K562 (cell line): ENCODE results near the gene ACSM6. TPM values are rescaled to one million over a fixed set of nuclear protein-coding genes. Genes with fewer than 3 reads are reported as not detected.

ENCODE experiments used
- ATAC-seq: fragments of 200-7000 bp; cut with Tn5 transposase; 3 replicates; pipeline ENCODE4 v1.9.1; 2020; ENCODE audit warnings: moderate library complexity
- Bru-seq: library from RNA; stranded (reverse); fragments of 400-500 nt; gene quantifications from one replicate; lab custom pipeline; 2021; lab: Mats Ljungman, UMichigan
- BruChase-seq, 2 experiments: library from RNA; stranded (reverse); fragments of 400-500 nt; gene quantifications; one replicate each; lab custom pipeline; 2021; lab: Mats Ljungman, UMichigan
- BruUV-seq: library from RNA; stranded (reverse); fragments of 400-500 nt; replicated peaks from 2 replicates; lab custom pipeline; 2021; lab: Mats Ljungman, UMichigan
- CTCF ChIA-PET: fragments of 300-600 bp; formaldehyde crosslinking; extraction: SDS; loops from one replicate; lab custom pipeline; 2021; ENCODE audit warnings: low intra/inter-chr PET ratio; lab: Yijun Ruan, JAX
- POLR2A ChIA-PET: fragments of 300-600, 350-650 bp; sonication (Branson Sonifier 250); formaldehyde crosslinking; extraction: SDS; loops from one replicate; lab custom pipeline; 2021; ENCODE audit warnings: antibody characterized with exemption, inconsistent platforms; lab: Yijun Ruan, JAX
- DNase-seq, 4 experiments: peaks; one replicate each; pipeline versions ENCODE4 v3.0.0 to v3.0.0-alpha.2; 2011 to 2018; ENCODE audit warnings: low spot score in 3 of 4, mixed read lengths in 3 of 4; ENCODE audit errors: extremely low read depth in 1 of 4
- FAIRE-seq: peaks from 2 replicates; lab custom pipeline; 2011; peaks lifted over from hg19 to GRCh38; lab: Jason Lieb, UNC
- H2AFZ ChIP-seq: 2 replicates; pipeline ENCODE4 v1.6.0; 2011; ENCODE audit warnings: low read depth, low read length, control low read depth, inconsistent platforms
- H3K27ac ChIP-seq: fragments of 200-600 bp; 3 replicates; pipeline ENCODE4 v1.8.0; 2011; ENCODE audit warnings: low read depth, mild to moderate bottlenecking, control low read depth, inconsistent platforms, low read length, moderate library complexity, mixed read lengths; ENCODE audit errors: extremely low read depth
- H3K27me3 ChIP-seq, 2 experiments: fragments of 300-600 bp in 1 of 2; 2 replicates in 1 of 2; 3 replicates in 1 of 2; pipeline versions ENCODE4 v1.6.0 to v1.8.0; 2011; ENCODE audit warnings: inconsistent platforms in 2 of 2, low read length in 2 of 2, mild to moderate bottlenecking in 1 of 2, mixed read lengths in 1 of 2, moderate library complexity in 1 of 2; ENCODE audit not compliant: control insufficient read depth in 2 of 2, insufficient read depth in 2 of 2
- H3K36me3 ChIP-seq: fragments of 300-600 bp; 3 replicates; pipeline ENCODE4 v1.8.0; 2011; ENCODE audit warnings: mild to moderate bottlenecking, low read length, inconsistent platforms; ENCODE audit not compliant: control insufficient read depth, insufficient read depth
- H3K4me1 ChIP-seq, 2 experiments: fragments of 200-600 bp in 1 of 2; replicated peaks in 1 of 2; 2 replicates in 1 of 2; 3 replicates in 1 of 2; pipeline versions ENCODE4 v1.5.1 to v1.8.0; 2011; ENCODE audit warnings: inconsistent platforms in 2 of 2, low read length in 2 of 2, mild to moderate bottlenecking in 1 of 2, mixed read lengths in 1 of 2, moderate library complexity in 1 of 2; ENCODE audit not compliant: control insufficient read depth in 2 of 2, insufficient read depth in 2 of 2
- H3K4me2 ChIP-seq: 2 replicates; pipeline ENCODE4 v1.6.1; 2011; ENCODE audit warnings: low read length, control low read depth, inconsistent platforms, mixed read lengths; ENCODE audit not compliant: insufficient read depth
- H3K4me3 ChIP-seq: fragments of 200-600 bp; sonication (generic), shearing (Covaris generic); 2 replicates; pipeline ENCODE4 v1.5.1; 2016; ENCODE audit warnings: control low read depth, inconsistent platforms
- H3K79me2 ChIP-seq: fragments of 200-600 bp; 3 replicates; pipeline ENCODE4 v1.8.0; 2011; ENCODE audit warnings: low read length, inconsistent platforms; ENCODE audit not compliant: control insufficient read depth, insufficient read depth
- H3K9ac ChIP-seq, 2 experiments: 2 replicates each; pipeline versions ENCODE4 v1.6.0 to v1.6.1; 2011; ENCODE audit warnings: low read depth in 2 of 2, low read length in 2 of 2, control low read depth in 1 of 2, inconsistent platforms in 1 of 2, mild to moderate bottlenecking in 1 of 2, mixed read lengths in 1 of 2; ENCODE audit not compliant: insufficient read depth in 1 of 2
- H3K9me1 ChIP-seq: one replicate; pipeline ENCODE4 v1.6.0; 2011; ENCODE audit warnings: inconsistent platforms, mild to moderate bottlenecking, low read length, moderate library complexity; ENCODE audit not compliant: control insufficient read depth, insufficient read depth
- H3K9me3 ChIP-seq: replicated peaks from 2 replicates; pipeline ENCODE4 v1.5.1; 2011; ENCODE audit warnings: low read depth, low read length, inconsistent platforms; ENCODE audit not compliant: control insufficient read depth, insufficient read depth
- H4K20me1 ChIP-seq: replicated peaks from 2 replicates; pipeline ENCODE4 v1.6.1; 2011; ENCODE audit warnings: low read length, inconsistent platforms, mixed read lengths; ENCODE audit not compliant: control insufficient read depth, insufficient read depth
- CAMTA2 ChIP-seq: fragments of 250-450 bp; sonication (Bioruptor Pico); conservative IDR thresholded peaks from 2 replicates; pipeline ENCODE4 v1.5.1; 2022
- DLX4 ChIP-seq: fragments of 250-450 bp; sonication (Bioruptor Pico); IDR thresholded peaks from 2 replicates; pipeline ENCODE4 v1.6.1; 2021; ENCODE audit warnings: mild to moderate bottlenecking
- PYGO2 ChIP-seq: fragments of 450-650 bp; IDR thresholded peaks from 2 replicates; pipeline ENCODE4 v1.6.1; 2016; ENCODE audit warnings: mild to moderate bottlenecking, missing genetic modification characterization, moderate library complexity, missing compliant biosample characterization
- ZNF695 ChIP-seq: fragments of 450-650 bp; formaldehyde crosslinking; IDR thresholded peaks from 2 replicates; pipeline ENCODE4 v1.4.0; 2020; ENCODE audit warnings: mild to moderate bottlenecking, moderate library complexity
- WGBS: fragments of 100-300 bp; shearing (Covaris generic); methylation state at CpG from one replicate; pipeline ENCODE4 v1.1.6; 2016; ENCODE audit warnings: low coverage, mixed read lengths; ENCODE audit not compliant: insufficient coverage; ENCODE audit errors: missing lambda C conversion rate; 5-methylcytosine and 5-hydroxymethylcytosine counted together
- in situ Hi-C: fragments of 300-500 bp; cut with MboI; formaldehyde crosslinking; loops from 4 replicates; pipeline ENCODE4 v1.15.0; 2018; ENCODE audit warnings: inconsistent platforms, mixed read lengths
- intact Hi-C: fragments of 100-400 bp; cut with micrococcal nuclease; formaldehyde crosslinking; loops from 2 replicates; pipeline ENCODE4 v1.14.2; 2022
- long read RNA-seq, 3 experiments: library from polyadenylated mRNA in 2 of 3; library from RNA in 1 of 3; unstranded in 2 of 3; stranded (forward) in 1 of 3; transcript quantifications; one replicate each; pipeline ENCODE4 v2.0.0, GENCODE V29; 2019 to 2022
- polyA minus RNA-seq, 3 experiments: library from RNA; depleted of rRNA, polyadenylated mRNA; stranded (reverse); fragments of >200 nt; gene quantifications; 2 replicates each; pipeline ENCODE4 v1.2.3, GENCODE V29; 2011
- polyA plus RNA-seq, 8 experiments: library from polyadenylated mRNA; depleted of rRNA in 4 of 8; stranded (reverse) in 5 of 8; unstranded in 3 of 8; fragments of >200 nt; fragmentation: Nextera tagmentation in 2 of 8; fragmentation: Illumina TruSeq in 1 of 8; extraction: Ambion mirVana in 2 of 8; extraction: Trizol in 1 of 8; gene quantifications; 2 replicates each; pipeline versions ENCODE4 v1.2.1 to v1.2.3, GENCODE V29; 2011 to 2014; ENCODE audit warnings: inconsistent platforms in 1 of 8, missing spikeins in 1 of 8
- total RNA-seq, 7 experiments: library from RNA; depleted of rRNA in 6 of 7; stranded (reverse); fragments of >200 nt in 6 of 7; fragmentation: Illumina TruSeq in 2 of 7; extraction: Trizol in 2 of 7; gene quantifications; 2 replicates each; pipeline versions ENCODE4 v1.2.1 to v1.2.3, GENCODE V29; 2011 to 2021; ENCODE audit warnings: low replicate concordance in 1 of 7
- TF ChIP-seq, protein P1 (sequence below), 2 experiments: fragments of 450-650 bp in 1 of 2; IDR thresholded peaks; 2 replicates each; pipeline ENCODE4 v1.6.1; 2011 to 2017; ENCODE audit warnings: low read depth in 2 of 2, antibody characterized with exemption in 1 of 2, borderline replicate concordance in 1 of 2, low read length in 1 of 2, mild to moderate bottlenecking in 1 of 2, mixed read lengths in 1 of 2; ENCODE audit not compliant: control insufficient read depth in 1 of 2
- TF ChIP-seq, protein P2 (sequence below): fragments of 250-450 bp; sonication (Bioruptor Pico); IDR thresholded peaks from 2 replicates; pipeline ENCODE4 v1.5.0; 2022; ENCODE audit warnings: mild to moderate bottlenecking
- TF ChIP-seq, protein P3 (sequence below): sonication (generic); formaldehyde crosslinking; IDR thresholded peaks from 2 replicates; pipeline ENCODE4 v1.8.1; 2023; ENCODE audit warnings: mild to moderate bottlenecking, missing genetic modification reagents, moderate library complexity
- TF ChIP-seq, protein P4 (sequence below): fragments of 450-650 bp; conservative IDR thresholded peaks from 2 replicates; pipeline ENCODE4 v1.6.1; 2016; ENCODE audit warnings: missing genetic modification characterization, low read depth, mild to moderate bottlenecking, missing compliant biosample characterization, moderate library complexity

ACSM6 gene
- total RNA-seq (2011; cell fraction: chromatin; rRNA removed; ENCODE audit: low replicate concordance): not detected in 2 replicates
- total RNA-seq (2011; cell fraction: nucleolus; rRNA removed): not detected in 2 replicates
- not detected in 2 replicates for total RNA-seq (2011; cell fraction: nucleoplasm; rRNA removed)
- total RNA-seq (2014; rRNA removed) (not detected in 2 replicates), total RNA-seq (2014; rRNA removed; fragmentation: Illumina TruSeq; extraction: Trizol) (not detected in 2 replicates), total RNA-seq (2015; rRNA removed; fragmentation: Illumina TruSeq; extraction: Trizol) (not detected in 2 replicates), total RNA-seq (2021) (not detected in 2 replicates), polyA plus RNA-seq (2011; rRNA removed) (not detected in 2 replicates), polyA plus RNA-seq (2014; fragmentation: Illumina TruSeq; extraction: Trizol) (not detected in 2 replicates), polyA plus RNA-seq (2014; fragmentation: Nextera tagmentation; extraction: Ambion mirVana) (not detected), polyA plus RNA-seq (2014; rRNA removed) (not detected in 2 replicates), polyA minus RNA-seq (2011; rRNA and poly(A)+ RNA removed) (not detected in 2 replicates), Bru-seq, nascent RNA (not detected), BruChase-seq, experiment 1, labeled RNA remaining after a 2-hour chase (not detected), BruChase-seq, experiment 2, labeled RNA remaining after a 6-hour chase (not detected)
- polyA plus RNA-seq (2011; cell fraction: cytosol; rRNA removed): not detected in 2 replicates
- polyA plus RNA-seq (2011; cell fraction: nucleus; rRNA removed): not detected in 2 replicates
- polyA plus RNA-seq (2012): not detected in 2 replicates
- not detected in 2 replicates for polyA minus RNA-seq (2011; cell fraction: cytosol; rRNA and poly(A)+ RNA removed)
- not detected in 2 replicates for polyA minus RNA-seq (2011; cell fraction: nucleus; rRNA and poly(A)+ RNA removed)
- long read RNA-seq, experiment 1, partial matches to known transcripts: 0 of 1 reads
- long read RNA-seq, experiment 1, other reads (novel, unspliced or antisense): 1 of 1 reads
- long read RNA-seq, experiment 2: 0 reads
- long read RNA-seq, experiment 3: 0 reads

GRCh38 chr10:95193944-95194343, at the start of gene ACSM6:
TSS of gene ACSM6 (plus strand) at chr10:95194238. CDS start at chr10:95194486, 248 bp downstream.
- in situ Hi-C loops: no loop called here
- H3K27ac ChIP-seq: no peak within 1 kb of the TSS
- WGBS: 0% methylated on average over 1 of the region's 1 CpG
- no peaks in the 10 kb centered on the region for H3K36me3 ChIP-seq
- no peaks in the 10 kb centered on the region for H3K9me3 ChIP-seq
- no peaks in the 10 kb centered on the region for H3K79me2 ChIP-seq
- POLR2A ChIA-PET: no interaction called here
- no peak within 1 kb of the TSS for H2AFZ ChIP-seq
- H3K4me1 ChIP-seq: no peaks in the 10 kb centered on the region
- DNase-seq (no peak), ATAC-seq (no peak), FAIRE-seq (no peak)
- H3K9ac ChIP-seq: no peak within 1 kb of the TSS
- no peaks in the 10 kb centered on the region for H4K20me1 ChIP-seq
- no TSS peak for BruUV-seq
- H3K9me1 ChIP-seq: no peaks in the 10 kb centered on the region
- H3K4me2 ChIP-seq: no peak within 1 kb of the TSS
- no peak within 1 kb of the TSS for H3K4me3 ChIP-seq
- CTCF ChIA-PET: interaction anchor here (0.7 kb wide), 1 partner anchor 170 kb away, joined by 4 read pairs; no protein-coding TSS in a partner anchor
- intact Hi-C loops: no loop called here
- peaks cover 0 to 6% of the 10 kb centered on the region in 2 experiments; a peak in 3 of 5 replicates for H3K27me3 ChIP-seq
- no peak for TF ChIP-seq DLX4 (CRISPR knock-in tag)
- TF ChIP-seq, protein P1, sequence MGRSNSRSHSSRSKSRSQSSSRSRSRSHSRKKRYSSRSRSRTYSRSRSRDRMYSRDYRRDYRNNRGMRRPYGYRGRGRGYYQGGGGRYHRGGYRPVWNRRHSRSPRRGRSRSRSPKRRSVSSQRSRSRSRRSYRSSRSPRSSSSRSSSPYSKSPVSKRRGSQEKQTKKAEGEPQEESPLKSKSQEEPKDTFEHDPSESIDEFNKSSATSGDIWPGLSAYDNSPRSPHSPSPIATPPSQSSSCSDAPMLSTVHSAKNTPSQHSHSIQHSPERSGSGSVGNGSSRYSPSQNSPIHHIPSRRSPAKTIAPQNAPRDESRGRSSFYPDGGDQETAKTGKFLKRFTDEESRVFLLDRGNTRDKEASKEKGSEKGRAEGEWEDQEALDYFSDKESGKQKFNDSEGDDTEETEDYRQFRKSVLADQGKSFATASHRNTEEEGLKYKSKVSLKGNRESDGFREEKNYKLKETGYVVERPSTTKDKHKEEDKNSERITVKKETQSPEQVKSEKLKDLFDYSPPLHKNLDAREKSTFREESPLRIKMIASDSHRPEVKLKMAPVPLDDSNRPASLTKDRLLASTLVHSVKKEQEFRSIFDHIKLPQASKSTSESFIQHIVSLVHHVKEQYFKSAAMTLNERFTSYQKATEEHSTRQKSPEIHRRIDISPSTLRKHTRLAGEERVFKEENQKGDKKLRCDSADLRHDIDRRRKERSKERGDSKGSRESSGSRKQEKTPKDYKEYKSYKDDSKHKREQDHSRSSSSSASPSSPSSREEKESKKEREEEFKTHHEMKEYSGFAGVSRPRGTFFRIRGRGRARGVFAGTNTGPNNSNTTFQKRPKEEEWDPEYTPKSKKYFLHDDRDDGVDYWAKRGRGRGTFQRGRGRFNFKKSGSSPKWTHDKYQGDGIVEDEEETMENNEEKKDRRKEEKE (IDR thresholded peaks at IDR 0.05; ENCODE audit: borderline replicate concordance in 1 of 2, control insufficient read depth in 1 of 2, low read depth in 2 of 2, low read length in 1 of 2): no peak
- TF ChIP-seq, protein P2, sequence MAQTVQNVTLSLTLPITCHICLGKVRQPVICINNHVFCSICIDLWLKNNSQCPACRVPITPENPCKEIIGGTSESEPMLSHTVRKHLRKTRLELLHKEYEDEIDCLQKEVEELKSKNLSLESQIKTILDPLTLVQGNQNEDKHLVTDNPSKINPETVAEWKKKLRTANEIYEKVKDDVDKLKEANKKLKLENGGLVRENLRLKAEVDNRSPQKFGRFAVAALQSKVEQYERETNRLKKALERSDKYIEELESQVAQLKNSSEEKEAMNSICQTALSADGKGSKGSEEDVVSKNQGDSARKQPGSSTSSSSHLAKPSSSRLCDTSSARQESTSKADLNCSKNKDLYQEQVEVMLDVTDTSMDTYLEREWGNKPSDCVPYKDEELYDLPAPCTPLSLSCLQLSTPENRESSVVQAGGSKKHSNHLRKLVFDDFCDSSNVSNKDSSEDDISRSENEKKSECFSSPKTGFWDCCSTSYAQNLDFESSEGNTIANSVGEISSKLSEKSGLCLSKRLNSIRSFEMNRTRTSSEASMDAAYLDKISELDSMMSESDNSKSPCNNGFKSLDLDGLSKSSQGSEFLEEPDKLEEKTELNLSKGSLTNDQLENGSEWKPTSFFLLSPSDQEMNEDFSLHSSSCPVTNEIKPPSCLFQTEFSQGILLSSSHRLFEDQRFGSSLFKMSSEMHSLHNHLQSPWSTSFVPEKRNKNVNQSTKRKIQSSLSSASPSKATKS (CRISPR knock-in tag): no peak
- TF ChIP-seq, protein P3, sequence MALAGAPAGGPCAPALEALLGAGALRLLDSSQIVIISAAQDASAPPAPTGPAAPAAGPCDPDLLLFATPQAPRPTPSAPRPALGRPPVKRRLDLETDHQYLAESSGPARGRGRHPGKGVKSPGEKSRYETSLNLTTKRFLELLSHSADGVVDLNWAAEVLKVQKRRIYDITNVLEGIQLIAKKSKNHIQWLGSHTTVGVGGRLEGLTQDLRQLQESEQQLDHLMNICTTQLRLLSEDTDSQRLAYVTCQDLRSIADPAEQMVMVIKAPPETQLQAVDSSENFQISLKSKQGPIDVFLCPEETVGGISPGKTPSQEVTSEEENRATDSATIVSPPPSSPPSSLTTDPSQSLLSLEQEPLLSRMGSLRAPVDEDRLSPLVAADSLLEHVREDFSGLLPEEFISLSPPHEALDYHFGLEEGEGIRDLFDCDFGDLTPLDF (CRISPR knock-in tag): no peak
- TF ChIP-seq CAMTA2 (CRISPR knock-in tag): no peak
- TF ChIP-seq, protein P4, sequence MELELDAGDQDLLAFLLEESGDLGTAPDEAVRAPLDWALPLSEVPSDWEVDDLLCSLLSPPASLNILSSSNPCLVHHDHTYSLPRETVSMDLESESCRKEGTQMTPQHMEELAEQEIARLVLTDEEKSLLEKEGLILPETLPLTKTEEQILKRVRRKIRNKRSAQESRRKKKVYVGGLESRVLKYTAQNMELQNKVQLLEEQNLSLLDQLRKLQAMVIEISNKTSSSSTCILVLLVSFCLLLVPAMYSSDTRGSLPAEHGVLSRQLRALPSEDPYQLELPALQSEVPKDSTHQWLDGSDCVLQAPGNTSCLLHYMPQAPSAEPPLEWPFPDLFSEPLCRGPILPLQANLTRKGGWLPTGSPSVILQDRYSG: no peak
- TF ChIP-seq ZNF695 (CRISPR knock-in tag): no peak
- no peak for TF ChIP-seq PYGO2
